Measurements from ENCODE around the gene LLGL2. TPM values are rescaled to one million over a fixed set of nuclear protein-coding genes. Genes with fewer than 3 reads are reported as not detected.

Gene LLGL2
- total RNA-seq, 3 donors from 2014 or later, result 4.6 to 60.2 (median 52.4) TPM

DNA sequence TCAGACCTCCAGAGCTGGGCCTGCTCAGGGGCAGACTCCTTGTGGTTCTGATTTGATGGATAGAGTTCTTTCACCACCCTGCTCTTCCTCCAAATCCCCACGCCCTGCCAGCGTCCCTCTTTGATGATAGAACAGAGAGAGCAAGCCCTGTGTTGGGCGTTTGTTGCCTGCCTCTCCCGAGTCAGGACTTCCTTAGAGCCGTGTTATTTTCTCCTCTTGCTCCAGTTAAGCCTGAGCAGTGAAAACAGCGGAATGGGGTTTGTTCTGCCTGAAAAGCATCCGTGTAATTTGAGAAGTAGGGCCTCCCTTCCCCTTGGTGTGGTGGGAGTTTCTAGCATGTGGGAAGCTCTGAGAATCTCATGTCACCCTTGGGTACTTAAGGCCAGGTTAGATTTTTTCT, 47.0 kb upstream of the LLGL2 start:
- Histone ChIP-seq H3K4me3 (no peak overlapping the region), H3K27me3 (no peaks in the 10 kb centered on the region), H3K4me1 (peaks cover 0 to 6% of the 10 kb centered on the region in 2 donors), H3K27ac (no peak overlapping the region), H3K36me3 (no peaks in the 10 kb centered on the region), H3K9me3 (no peaks in the 10 kb centered on the region)
- no peak for TF ChIP-seq POLR2AphosphoS5 (IDR thresholded peaks at IDR 0.05)
- TF ChIP-seq, protein P1, sequence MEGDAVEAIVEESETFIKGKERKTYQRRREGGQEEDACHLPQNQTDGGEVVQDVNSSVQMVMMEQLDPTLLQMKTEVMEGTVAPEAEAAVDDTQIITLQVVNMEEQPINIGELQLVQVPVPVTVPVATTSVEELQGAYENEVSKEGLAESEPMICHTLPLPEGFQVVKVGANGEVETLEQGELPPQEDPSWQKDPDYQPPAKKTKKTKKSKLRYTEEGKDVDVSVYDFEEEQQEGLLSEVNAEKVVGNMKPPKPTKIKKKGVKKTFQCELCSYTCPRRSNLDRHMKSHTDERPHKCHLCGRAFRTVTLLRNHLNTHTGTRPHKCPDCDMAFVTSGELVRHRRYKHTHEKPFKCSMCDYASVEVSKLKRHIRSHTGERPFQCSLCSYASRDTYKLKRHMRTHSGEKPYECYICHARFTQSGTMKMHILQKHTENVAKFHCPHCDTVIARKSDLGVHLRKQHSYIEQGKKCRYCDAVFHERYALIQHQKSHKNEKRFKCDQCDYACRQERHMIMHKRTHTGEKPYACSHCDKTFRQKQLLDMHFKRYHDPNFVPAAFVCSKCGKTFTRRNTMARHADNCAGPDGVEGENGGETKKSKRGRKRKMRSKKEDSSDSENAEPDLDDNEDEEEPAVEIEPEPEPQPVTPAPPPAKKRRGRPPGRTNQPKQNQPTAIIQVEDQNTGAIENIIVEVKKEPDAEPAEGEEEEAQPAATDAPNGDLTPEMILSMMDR (IDR thresholded peaks at IDR 0.05), result no peak
- TF ChIP-seq POLR2A (IDR thresholded peaks at IDR 0.05), result no peak
- intact Hi-C loops (cut with DNase I; ENCODE audit: low total_unique reads), result no loop called here
- DNase-seq (ENCODE audit: low spot score in 2 of 2), result no peak

DNA sequence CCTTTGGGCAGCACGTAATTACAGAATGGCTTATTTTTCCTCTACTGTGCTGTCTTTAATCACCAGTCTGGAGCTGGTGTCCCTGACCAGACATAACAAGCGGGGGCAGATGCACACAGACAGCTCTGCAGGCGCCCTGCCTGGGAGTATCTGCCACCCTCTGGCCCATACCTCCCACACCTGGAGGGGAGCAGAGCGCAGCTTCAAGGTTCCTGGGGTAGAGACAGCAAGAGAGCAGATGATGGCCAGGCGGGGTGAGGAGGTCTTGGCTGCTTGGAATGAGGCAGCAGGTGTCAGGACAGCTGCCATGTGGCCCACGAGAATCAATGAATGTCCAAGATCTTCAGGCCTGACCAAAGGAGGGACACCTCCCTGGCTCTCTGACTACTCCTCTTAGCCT, 45.2 kb upstream of the LLGL2 start:
- Histone ChIP-seq H3K4me1 (peaks cover 0 to 6% of the 10 kb centered on the region in 2 donors), H3K36me3 (no peaks in the 10 kb centered on the region), H3K9me3 (no peaks in the 10 kb centered on the region), H3K27me3 (no peaks in the 10 kb centered on the region), H3K27ac (no peak overlapping the region), H3K4me3 (no peak overlapping the region)
- no peak for TF ChIP-seq POLR2A (IDR thresholded peaks at IDR 0.05)
- no peak for TF ChIP-seq POLR2AphosphoS5 (IDR thresholded peaks at IDR 0.05)
- TF ChIP-seq, protein P1 (IDR thresholded peaks at IDR 0.05), result no peak
- DNase-seq (ENCODE audit: low spot score in 2 of 2), result no peak
- intact Hi-C loops (cut with DNase I; ENCODE audit: low total_unique reads), result no loop called here

DNA sequence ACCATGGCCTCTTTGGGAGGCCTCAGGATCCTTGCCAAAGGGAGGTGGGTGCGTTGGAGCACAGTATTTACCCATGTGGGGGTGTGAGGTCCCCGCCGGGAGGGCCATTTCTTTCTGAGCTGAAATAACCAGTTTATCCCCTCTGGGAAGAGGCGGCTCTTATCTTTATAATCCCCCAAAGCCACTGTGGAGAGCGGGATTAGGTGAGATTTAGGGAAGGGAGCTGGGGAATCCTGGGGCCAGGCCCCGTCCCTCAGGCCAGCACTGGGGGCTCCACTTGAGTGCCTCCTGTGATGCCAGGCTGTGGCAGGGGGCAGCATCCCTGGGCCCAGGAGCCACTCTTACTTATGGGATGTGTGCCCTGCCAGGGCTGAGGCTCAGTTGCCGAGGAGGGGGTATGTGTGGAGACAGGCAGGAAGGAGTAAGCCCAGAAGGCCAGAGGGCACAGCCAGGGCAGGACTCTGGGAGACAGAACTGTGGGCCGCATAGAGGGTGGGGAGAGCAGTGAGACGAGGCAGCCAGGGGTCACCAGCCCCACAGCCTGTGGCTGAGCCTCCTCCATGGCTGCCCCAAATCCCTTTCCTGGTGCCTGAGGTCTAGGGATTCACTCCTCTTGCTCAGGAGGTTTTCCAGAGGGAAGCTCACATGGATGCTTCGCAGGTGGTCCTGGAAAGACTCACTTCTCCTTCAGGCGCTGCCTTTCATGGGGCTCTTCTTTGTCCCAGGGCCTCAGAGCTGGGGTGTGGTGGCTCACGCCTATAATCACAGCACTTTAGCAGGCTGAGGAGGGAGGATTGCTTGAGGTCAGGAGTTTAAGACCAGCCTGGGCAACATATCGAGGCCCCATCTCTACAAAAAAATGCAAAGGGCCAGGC, 44.1 kb upstream of the LLGL2 start:
- Histone ChIP-seq H3K9me3 (no peaks in the 10 kb centered on the region), H3K27me3 (no peaks in the 10 kb centered on the region), H3K27ac (no peak overlapping the region), H3K36me3 (no peaks in the 10 kb centered on the region), H3K4me1 (peaks cover 0 to 4% of the 10 kb centered on the region in 2 donors), H3K4me3 (no peak overlapping the region)
- intact Hi-C loops (cut with DNase I; ENCODE audit: low total_unique reads), result no loop called here
- TF ChIP-seq, protein P1 (IDR thresholded peaks at IDR 0.05), result no peak
- no peak for TF ChIP-seq POLR2A (IDR thresholded peaks at IDR 0.05)
- TF ChIP-seq POLR2AphosphoS5 (IDR thresholded peaks at IDR 0.05), result no peak
- DNase-seq (ENCODE audit: low spot score in 2 of 2), result no peak

DNA sequence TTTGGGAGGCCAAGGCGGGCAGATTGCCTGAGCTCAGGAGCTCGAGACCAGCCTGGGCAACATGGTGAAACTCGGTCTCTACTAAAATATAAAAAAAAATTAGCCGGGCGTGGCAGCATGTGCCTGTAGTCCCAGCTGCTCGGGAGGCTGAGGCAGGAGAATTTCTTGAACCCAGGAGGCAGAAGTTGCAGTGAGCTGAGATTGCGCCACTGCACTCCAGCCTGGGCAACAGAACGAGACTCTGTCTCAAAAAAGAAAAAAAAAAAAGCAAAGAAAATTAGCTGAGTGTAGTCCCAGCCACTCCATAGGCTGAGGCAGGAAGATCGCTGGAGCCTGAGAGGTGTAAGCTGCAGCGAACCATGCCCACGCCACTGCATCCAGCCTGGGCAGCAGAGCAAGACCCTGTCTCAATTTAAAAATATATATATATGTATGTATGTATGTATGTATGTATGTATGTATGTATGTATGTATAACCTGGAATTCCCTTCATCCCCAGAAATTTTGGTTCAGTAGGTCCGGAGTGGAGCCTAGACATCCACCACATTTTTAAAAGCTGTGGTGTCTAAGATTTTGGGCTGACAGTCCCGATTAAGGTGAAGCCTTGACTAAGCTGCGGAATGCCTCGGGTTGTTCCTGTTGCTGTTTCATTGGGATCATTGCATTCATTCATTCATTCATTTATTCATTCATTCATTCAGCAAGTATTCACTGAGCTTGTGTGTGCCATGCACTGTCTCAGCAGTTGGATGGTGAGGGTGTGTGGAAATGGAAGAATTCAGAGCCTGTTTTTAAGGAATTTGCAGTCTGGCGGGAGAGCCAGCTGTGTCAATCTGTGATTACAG, 43.2 kb upstream of the LLGL2 start:
- Histone ChIP-seq H3K36me3 (no peaks in the 10 kb centered on the region), H3K27me3 (no peaks in the 10 kb centered on the region), H3K27ac (no peak overlapping the region), H3K4me1 (no peaks in the 10 kb centered on the region), H3K4me3 (no peak overlapping the region), H3K9me3 (no peaks in the 10 kb centered on the region)
- intact Hi-C loops (cut with DNase I; ENCODE audit: low total_unique reads), result no loop called here
- no peak for TF ChIP-seq POLR2AphosphoS5 (IDR thresholded peaks at IDR 0.05)
- TF ChIP-seq, protein P1 (IDR thresholded peaks at IDR 0.05), result no peak
- no peak for TF ChIP-seq POLR2A (IDR thresholded peaks at IDR 0.05)
- no peak for DNase-seq (ENCODE audit: low spot score in 2 of 2)

DNA sequence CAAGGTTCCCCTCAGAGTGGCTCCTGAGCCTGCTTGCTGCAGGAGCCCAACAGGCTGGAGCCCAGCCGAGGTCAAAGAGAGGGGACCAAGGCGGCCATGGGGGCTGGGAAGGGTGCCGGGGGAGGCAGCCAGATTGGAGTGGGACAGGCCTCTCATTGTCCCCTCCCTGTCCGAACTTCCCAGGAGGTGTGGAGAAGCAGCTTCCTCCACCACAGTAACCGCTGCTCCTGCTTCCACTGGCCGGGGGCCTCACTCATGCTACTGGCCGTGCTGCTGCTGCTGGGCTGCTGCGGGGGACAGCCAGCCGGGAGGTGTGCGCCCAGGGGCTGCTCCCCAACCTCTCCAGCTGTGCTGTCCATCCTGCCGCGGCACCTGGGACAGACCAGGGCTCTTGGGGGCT, 39.8 kb upstream of the LLGL2 start:
- H3K4me1 ChIP-seq, result no peaks in the 10 kb centered on the region
- H3K27ac ChIP-seq, result no peak overlapping the region
- no peaks in the 10 kb centered on the region for H3K9me3 ChIP-seq
- no peak overlapping the region for H3K4me3 ChIP-seq
- no peaks in the 10 kb centered on the region for H3K27me3 ChIP-seq
- no peaks in the 10 kb centered on the region for H3K36me3 ChIP-seq
- no peak for DNase-seq (ENCODE audit: low spot score in 2 of 2)
- intact Hi-C loops (cut with DNase I; ENCODE audit: low total_unique reads), result no loop called here
- TF ChIP-seq, protein P1 (IDR thresholded peaks at IDR 0.05), result no peak
- TF ChIP-seq POLR2A (IDR thresholded peaks at IDR 0.05) (no peak), POLR2AphosphoS5 (IDR thresholded peaks at IDR 0.05) (no peak)
